H1 (cell line): ENCODE data around the gene KRT14. TPM values are rescaled to one million over a fixed set of nuclear protein-coding genes. Genes with fewer than 3 reads are reported as not detected.

Experiments used
- CBX8 ChIP-seq: fragments of 300-800, 300-1000 bp; sonication (generic); IDR thresholded peaks from 2 replicates; pipeline ENCODE4 v1.7.1; 2016; ENCODE audit warnings: low read depth, low read length, borderline replicate concordance
- CREB1 ChIP-seq: IDR thresholded peaks from 2 replicates; pipeline ENCODE4 v1.6.1; 2012; ENCODE audit warnings: inconsistent platforms
- EP300 ChIP-seq, 2 experiments: IDR thresholded peaks; 1 replicate in 1 of 2; 2 replicates in 1 of 2; pipeline ENCODE4 v1.6.1; 2011 to 2012; ENCODE audit warnings: low read depth in 2 of 2, low read length in 2 of 2, mild to moderate bottlenecking in 2 of 2, borderline replicate concordance in 1 of 2, inconsistent platforms in 1 of 2, moderate library complexity in 1 of 2
- EZH2 ChIP-seq: fragments of 200-600 bp; sonication (generic); IDR thresholded peaks from 2 replicates; pipeline ENCODE4 v1.7.1; 2012; ENCODE audit warnings: low read depth, mild to moderate bottlenecking, moderate library complexity, low read length, inconsistent platforms; ENCODE audit not compliant: severe bottlenecking
- HDAC2 ChIP-seq, 2 experiments: fragments of 300-600 bp in 1 of 2; sonication (generic) in 1 of 2; IDR thresholded peaks; 2 replicates each; pipeline ENCODE4 v1.6.1; 2011 to 2012; ENCODE audit warnings: low read depth in 2 of 2, low read length in 2 of 2, mild to moderate bottlenecking in 2 of 2, moderate library complexity in 2 of 2, borderline replicate concordance in 1 of 2, inconsistent platforms in 1 of 2
- JUN ChIP-seq: IDR thresholded peaks from 2 replicates; pipeline ENCODE4 v1.6.1; 2011; ENCODE audit warnings: low read depth, mild to moderate bottlenecking, improper control_type of control experiment, low read length
- NRF1 ChIP-seq: IDR thresholded peaks from 2 replicates; pipeline ENCODE4 v1.6.1; 2011; ENCODE audit warnings: mild to moderate bottlenecking, low read depth, low read length, improper control_type of control experiment
- RNF2 ChIP-seq: fragments of 200-900, 300-1000 bp; sonication (generic); IDR thresholded peaks from 2 replicates; pipeline ENCODE4 v1.7.1; 2016; ENCODE audit warnings: borderline replicate concordance, low read depth, mild to moderate bottlenecking, antibody characterized with exemption, low read length; ENCODE audit not compliant: poor library complexity, severe bottlenecking; ENCODE audit errors: missing control alignments
- polyA plus RNA-seq, 7 experiments: library from polyadenylated mRNA; depleted of rRNA in 3 of 7; stranded (reverse) in 5 of 7; unstranded in 2 of 7; fragments of >200 nt in 5 of 7; fragments of 200-250 nt in 2 of 7; gene quantifications; 1 replicate in 5 of 7; 2 replicates in 1 of 7; 4 replicates in 1 of 7; pipeline versions ENCODE4 v1.2.1 to v1.2.3, GENCODE V29; 2011 to 2013; ENCODE audit warnings: missing spikeins in 2 of 7, mixed read lengths in 2 of 7
- total RNA-seq: library from RNA; stranded (reverse); fragmentation: NEBNext Ultra II Directional; extraction: Animal tissue kit (Norgen Biotek cat#: 25700); gene quantifications from 2 replicates; pipeline ENCODE4 v1.2.1, GENCODE V29; 2021
- TF ChIP-seq, protein P1 (sequence below): fragments of 300-600 bp; sonication (generic); IDR thresholded peaks from 2 replicates; pipeline ENCODE4 v1.7.1; 2012; ENCODE audit warnings: low read length, moderate library complexity, mild to moderate bottlenecking, inconsistent platforms; ENCODE audit not compliant: insufficient replicate concordance

KRT14 gene
- total and polyA plus RNA-seq, 2 of the 8 experiments (the other 6 are each of a cell fraction or from before 2014, with no cell fraction given) = 0.35 TPM; not detected in 1

DNA sequence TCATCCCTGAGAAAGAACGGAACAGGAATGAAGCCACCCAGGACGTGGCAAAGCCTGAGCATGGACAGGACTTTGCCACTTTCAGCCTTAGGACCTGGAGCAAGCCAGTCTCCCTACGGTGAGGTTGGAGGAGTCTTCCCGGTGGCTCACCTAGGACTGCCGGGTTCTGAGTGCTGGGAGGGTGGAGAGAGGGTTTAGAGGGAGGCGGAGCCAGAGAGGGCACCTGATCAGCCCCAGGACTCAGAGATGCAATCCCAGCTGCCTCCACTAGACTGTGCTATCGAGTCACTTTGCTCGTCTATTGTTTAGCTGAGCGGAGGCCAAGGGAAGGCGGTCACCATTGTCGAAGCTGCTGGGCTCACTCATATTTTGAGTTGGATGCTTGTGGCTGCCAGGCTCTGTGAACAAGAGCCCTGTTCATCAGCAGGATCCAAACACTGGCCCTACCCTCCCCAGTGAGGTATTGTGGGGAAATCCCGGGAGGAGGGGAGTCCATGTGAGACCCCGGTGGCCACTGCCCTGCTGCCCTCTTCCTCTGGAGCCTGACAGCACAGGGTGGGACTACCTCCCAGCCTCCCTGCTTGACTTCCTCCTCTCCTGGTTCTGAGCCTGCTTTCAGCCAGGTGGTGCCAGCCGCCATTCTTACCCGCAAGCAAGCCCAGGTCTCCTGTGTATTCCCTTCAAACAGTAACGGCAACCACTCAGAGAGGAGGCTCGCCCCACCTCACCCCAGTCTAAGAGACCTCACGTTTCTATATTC, 7.0 kb downstream of the KRT14 start (continued):
- TF ChIP-seq, protein P1, sequence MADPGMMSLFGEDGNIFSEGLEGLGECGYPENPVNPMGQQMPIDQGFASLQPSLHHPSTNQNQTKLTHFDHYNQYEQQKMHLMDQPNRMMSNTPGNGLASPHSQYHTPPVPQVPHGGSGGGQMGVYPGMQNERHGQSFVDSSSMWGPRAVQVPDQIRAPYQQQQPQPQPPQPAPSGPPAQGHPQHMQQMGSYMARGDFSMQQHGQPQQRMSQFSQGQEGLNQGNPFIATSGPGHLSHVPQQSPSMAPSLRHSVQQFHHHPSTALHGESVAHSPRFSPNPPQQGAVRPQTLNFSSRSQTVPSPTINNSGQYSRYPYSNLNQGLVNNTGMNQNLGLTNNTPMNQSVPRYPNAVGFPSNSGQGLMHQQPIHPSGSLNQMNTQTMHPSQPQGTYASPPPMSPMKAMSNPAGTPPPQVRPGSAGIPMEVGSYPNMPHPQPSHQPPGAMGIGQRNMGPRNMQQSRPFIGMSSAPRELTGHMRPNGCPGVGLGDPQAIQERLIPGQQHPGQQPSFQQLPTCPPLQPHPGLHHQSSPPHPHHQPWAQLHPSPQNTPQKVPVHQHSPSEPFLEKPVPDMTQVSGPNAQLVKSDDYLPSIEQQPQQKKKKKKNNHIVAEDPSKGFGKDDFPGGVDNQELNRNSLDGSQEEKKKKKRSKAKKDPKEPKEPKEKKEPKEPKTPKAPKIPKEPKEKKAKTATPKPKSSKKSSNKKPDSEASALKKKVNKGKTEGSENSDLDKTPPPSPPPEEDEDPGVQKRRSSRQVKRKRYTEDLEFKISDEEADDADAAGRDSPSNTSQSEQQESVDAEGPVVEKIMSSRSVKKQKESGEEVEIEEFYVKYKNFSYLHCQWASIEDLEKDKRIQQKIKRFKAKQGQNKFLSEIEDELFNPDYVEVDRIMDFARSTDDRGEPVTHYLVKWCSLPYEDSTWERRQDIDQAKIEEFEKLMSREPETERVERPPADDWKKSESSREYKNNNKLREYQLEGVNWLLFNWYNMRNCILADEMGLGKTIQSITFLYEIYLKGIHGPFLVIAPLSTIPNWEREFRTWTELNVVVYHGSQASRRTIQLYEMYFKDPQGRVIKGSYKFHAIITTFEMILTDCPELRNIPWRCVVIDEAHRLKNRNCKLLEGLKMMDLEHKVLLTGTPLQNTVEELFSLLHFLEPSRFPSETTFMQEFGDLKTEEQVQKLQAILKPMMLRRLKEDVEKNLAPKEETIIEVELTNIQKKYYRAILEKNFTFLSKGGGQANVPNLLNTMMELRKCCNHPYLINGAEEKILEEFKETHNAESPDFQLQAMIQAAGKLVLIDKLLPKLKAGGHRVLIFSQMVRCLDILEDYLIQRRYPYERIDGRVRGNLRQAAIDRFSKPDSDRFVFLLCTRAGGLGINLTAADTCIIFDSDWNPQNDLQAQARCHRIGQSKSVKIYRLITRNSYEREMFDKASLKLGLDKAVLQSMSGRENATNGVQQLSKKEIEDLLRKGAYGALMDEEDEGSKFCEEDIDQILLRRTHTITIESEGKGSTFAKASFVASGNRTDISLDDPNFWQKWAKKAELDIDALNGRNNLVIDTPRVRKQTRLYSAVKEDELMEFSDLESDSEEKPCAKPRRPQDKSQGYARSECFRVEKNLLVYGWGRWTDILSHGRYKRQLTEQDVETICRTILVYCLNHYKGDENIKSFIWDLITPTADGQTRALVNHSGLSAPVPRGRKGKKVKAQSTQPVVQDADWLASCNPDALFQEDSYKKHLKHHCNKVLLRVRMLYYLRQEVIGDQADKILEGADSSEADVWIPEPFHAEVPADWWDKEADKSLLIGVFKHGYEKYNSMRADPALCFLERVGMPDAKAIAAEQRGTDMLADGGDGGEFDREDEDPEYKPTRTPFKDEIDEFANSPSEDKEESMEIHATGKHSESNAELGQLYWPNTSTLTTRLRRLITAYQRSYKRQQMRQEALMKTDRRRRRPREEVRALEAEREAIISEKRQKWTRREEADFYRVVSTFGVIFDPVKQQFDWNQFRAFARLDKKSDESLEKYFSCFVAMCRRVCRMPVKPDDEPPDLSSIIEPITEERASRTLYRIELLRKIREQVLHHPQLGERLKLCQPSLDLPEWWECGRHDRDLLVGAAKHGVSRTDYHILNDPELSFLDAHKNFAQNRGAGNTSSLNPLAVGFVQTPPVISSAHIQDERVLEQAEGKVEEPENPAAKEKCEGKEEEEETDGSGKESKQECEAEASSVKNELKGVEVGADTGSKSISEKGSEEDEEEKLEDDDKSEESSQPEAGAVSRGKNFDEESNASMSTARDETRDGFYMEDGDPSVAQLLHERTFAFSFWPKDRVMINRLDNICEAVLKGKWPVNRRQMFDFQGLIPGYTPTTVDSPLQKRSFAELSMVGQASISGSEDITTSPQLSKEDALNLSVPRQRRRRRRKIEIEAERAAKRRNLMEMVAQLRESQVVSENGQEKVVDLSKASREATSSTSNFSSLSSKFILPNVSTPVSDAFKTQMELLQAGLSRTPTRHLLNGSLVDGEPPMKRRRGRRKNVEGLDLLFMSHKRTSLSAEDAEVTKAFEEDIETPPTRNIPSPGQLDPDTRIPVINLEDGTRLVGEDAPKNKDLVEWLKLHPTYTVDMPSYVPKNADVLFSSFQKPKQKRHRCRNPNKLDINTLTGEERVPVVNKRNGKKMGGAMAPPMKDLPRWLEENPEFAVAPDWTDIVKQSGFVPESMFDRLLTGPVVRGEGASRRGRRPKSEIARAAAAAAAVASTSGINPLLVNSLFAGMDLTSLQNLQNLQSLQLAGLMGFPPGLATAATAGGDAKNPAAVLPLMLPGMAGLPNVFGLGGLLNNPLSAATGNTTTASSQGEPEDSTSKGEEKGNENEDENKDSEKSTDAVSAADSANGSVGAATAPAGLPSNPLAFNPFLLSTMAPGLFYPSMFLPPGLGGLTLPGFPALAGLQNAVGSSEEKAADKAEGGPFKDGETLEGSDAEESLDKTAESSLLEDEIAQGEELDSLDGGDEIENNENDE = no peak
- TF ChIP-seq EZH2 (no peak), CBX8 (no peak), JUN (no peak), CREB1 (no peak), RNF2 (no peak), HDAC2 (IDR thresholded peaks at IDR 0.05; ENCODE audit: borderline replicate concordance in 1 of 2, low read depth in 2 of 2, low read length in 2 of 2) (no peak), EP300 (IDR thresholded peaks at IDR 0.05; ENCODE audit: borderline replicate concordance in 1 of 2, low read depth in 2 of 2, low read length in 2 of 2) (no peak), NRF1 (no peak)
